ENCODE data around the gene TAF8. TPM values are rescaled to one million over a fixed set of nuclear protein-coding genes. Genes with fewer than 3 reads are reported as not detected.
A peak's percentile ranks its signal among the peaks of the same experiment; 100 is the strongest.

The TAF8 gene
- total RNA-seq, 1 donor from 2014 or later, result 28.9 TPM

GRCh38 chr6:42101186-42101657 is 50.9 kb downstream of the TAF8 start:
- no peaks in the 10 kb centered on the region for H3K9me3 Mint-ChIP-seq
- H3K4me3 Mint-ChIP-seq, result no peak overlapping the region
- no peaks in the 10 kb centered on the region for H3K27me3 Mint-ChIP-seq (ENCODE audit: low read depth)
- DNase-seq (ENCODE audit: low read depth, low spot score), result no peak
- no peaks in the 10 kb centered on the region for H3K36me3 Mint-ChIP-seq (ENCODE audit: low read depth)
- H3K4me1 Mint-ChIP-seq, result peaks cover 10% of the 10 kb centered on the region
- TF ChIP-seq, protein P1, sequence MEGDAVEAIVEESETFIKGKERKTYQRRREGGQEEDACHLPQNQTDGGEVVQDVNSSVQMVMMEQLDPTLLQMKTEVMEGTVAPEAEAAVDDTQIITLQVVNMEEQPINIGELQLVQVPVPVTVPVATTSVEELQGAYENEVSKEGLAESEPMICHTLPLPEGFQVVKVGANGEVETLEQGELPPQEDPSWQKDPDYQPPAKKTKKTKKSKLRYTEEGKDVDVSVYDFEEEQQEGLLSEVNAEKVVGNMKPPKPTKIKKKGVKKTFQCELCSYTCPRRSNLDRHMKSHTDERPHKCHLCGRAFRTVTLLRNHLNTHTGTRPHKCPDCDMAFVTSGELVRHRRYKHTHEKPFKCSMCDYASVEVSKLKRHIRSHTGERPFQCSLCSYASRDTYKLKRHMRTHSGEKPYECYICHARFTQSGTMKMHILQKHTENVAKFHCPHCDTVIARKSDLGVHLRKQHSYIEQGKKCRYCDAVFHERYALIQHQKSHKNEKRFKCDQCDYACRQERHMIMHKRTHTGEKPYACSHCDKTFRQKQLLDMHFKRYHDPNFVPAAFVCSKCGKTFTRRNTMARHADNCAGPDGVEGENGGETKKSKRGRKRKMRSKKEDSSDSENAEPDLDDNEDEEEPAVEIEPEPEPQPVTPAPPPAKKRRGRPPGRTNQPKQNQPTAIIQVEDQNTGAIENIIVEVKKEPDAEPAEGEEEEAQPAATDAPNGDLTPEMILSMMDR (conservative IDR thresholded peaks at IDR 0.05), result no peak
- H3K27ac Mint-ChIP-seq (ENCODE audit: unreplicated experiment), result no peak overlapping the region

DNA sequence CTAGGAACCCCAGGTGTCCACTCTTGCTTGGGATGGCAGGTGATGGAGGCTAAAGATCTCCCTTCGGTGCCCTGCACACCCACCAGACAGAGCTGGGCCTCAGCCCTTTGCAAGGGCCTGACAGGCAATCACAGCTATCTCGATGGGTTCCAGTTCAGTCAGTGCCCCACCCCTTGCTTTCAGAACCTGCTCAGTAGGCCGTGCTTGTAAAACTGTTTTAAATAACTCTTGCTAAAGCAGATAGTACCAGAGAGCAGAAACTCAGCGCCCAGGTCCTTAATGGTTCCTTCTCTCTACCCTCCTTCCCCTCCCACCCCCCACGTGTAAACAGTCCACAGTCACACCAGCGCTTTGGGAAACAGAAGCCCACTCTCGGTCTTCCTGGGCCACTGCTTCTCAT is 52.9 kb downstream of the TAF8 start:
- no peak for DNase-seq (ENCODE audit: low read depth, low spot score)
- no peaks in the 10 kb centered on the region for H3K36me3 Mint-ChIP-seq (ENCODE audit: low read depth)

DNA sequence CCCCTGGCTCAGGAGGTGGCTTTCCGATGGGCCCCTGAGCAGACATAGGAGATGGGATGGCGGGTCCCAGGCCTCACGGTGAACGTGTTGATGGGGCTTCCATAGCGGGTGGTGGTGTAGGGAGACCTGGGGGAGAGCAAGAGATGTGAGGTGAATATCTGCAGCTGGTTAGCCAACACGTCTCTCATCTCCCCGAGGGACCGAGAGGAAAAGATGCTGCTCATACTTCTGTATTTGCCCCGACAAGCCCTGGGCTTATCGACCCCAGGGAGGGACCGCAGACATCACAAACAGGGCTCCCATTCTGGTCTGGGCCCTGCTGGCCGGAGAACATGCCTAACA is 53.4 kb downstream of the TAF8 start:
- H3K9me3 Mint-ChIP-seq, result no peaks in the 10 kb centered on the region
- H3K27me3 Mint-ChIP-seq (ENCODE audit: low read depth), result peaks cover 2% of the 10 kb centered on the region
- no peak for DNase-seq (ENCODE audit: low read depth, low spot score)
- H3K36me3 Mint-ChIP-seq (ENCODE audit: low read depth), result no peaks in the 10 kb centered on the region
- peaks cover 10% of the 10 kb centered on the region for H3K4me1 Mint-ChIP-seq
- TF ChIP-seq, protein P1 (conservative IDR thresholded peaks at IDR 0.05), result no peak
- no peak overlapping the region for H3K27ac Mint-ChIP-seq (ENCODE audit: unreplicated experiment)
- H3K4me3 Mint-ChIP-seq, result peak overlapping the region; percentile 54

More for the DNA sequence above, 52.9 kb downstream of the TAF8 start:
- Mint-ChIP-seq H3K4me3 (peak overlapping the region; percentile 54), H3K27ac (ENCODE audit: unreplicated experiment) (no peak overlapping the region), H3K9me3 (no peaks in the 10 kb centered on the region), H3K4me1 (peaks cover 10% of the 10 kb centered on the region), H3K27me3 (ENCODE audit: low read depth) (peaks cover 1% of the 10 kb centered on the region)
- TF ChIP-seq, protein P1 (conservative IDR thresholded peaks at IDR 0.05), result no peak

DNA sequence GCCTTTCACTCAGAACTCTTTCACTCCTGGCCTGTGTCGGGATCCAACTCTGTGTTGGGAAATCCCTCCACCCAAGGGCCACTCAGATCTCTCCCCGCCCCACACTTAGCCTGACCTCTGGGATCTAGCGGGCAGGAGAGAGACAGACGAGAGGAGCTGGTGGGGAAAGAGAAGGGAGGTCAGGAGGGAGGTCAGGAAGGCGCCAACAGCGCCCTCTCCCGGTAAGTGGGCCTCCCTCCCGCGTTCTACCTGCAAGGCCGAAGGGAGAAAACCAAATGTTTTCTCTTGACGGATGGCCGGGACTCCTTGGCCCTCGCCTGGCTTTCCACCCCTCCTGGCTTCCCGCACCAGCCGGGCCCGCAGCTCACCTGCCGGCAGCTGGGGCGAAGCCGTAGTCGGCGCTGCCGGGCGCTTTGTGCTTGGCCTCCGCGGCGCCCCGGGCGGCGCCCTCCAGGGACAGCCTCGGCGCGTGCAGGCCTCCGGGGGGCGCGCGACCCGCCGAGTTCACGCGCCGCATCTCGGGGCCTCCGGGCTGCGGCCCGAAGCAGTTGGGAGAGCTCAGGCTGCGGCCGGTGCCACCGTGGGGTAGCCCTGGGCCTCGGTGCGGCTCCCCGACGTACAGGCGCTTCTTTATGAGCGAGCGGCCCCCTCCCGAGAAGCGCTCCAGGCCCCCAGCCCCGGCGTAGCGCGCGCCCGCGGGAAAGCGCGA is 53.9 kb downstream of the TAF8 start:
- TF ChIP-seq, protein P1 (conservative IDR thresholded peaks at IDR 0.05), result peak; percentile 74
- Mint-ChIP-seq H3K4me3 (peak overlapping the region; percentile 54), H3K4me1 (peaks cover 10% of the 10 kb centered on the region), H3K27ac (ENCODE audit: unreplicated experiment) (no peak overlapping the region), H3K9me3 (no peaks in the 10 kb centered on the region), H3K36me3 (ENCODE audit: low read depth) (no peaks in the 10 kb centered on the region), H3K27me3 (ENCODE audit: low read depth) (peaks cover 2% of the 10 kb centered on the region)
- DNase-seq (ENCODE audit: low read depth, low spot score), result peak; percentile 67

- no peaks in the 10 kb centered on the region for H3K36me3 Mint-ChIP-seq (ENCODE audit: low read depth)
- DNase-seq (ENCODE audit: low read depth, low spot score), result no peak
- H3K27me3 Mint-ChIP-seq (ENCODE audit: low read depth), result peaks cover 2% of the 10 kb centered on the region
- H3K9me3 Mint-ChIP-seq, result no peaks in the 10 kb centered on the region
- TF ChIP-seq, protein P1 (conservative IDR thresholded peaks at IDR 0.05), result no peak
- H3K4me1 Mint-ChIP-seq, result peaks cover 10% of the 10 kb centered on the region
- H3K4me3 Mint-ChIP-seq, result no peak overlapping the region
- no peak overlapping the region for H3K27ac Mint-ChIP-seq (ENCODE audit: unreplicated experiment)
These were observed 54.4 kb downstream of the TAF8 start for GRCh38 chr6:42104804-42105125.

All from neural crest cell (in vitro differentiated cells).